Stomach (tissue), 4 donors: Measurements from ENCODE around the gene KDM6A.

Experiments used
- POLR2A ChIP-seq, 4 donors: fragments of 450-650 bp; IDR thresholded peaks; one replicate each; pipeline ENCODE4 v1.6.1; 2016; ENCODE audit warnings: antibody characterized with exemption in 4 of 4, control low read depth in 2 of 4, mild to moderate bottlenecking in 1 of 4, moderate library complexity in 1 of 4
- TF ChIP-seq, protein P1 (sequence below), 7 experiments: fragments of 450-650 bp in 4 of 7; fragments of 200-600 bp in 3 of 7; sonication (generic) in 3 of 7; IDR thresholded peaks; one replicate each; pipeline ENCODE4 v1.5.1; 2016 to 2019; ENCODE audit warnings: antibody characterized with exemption in 7 of 7, control low read depth in 2 of 7, mild to moderate bottlenecking in 1 of 7

DNA sequence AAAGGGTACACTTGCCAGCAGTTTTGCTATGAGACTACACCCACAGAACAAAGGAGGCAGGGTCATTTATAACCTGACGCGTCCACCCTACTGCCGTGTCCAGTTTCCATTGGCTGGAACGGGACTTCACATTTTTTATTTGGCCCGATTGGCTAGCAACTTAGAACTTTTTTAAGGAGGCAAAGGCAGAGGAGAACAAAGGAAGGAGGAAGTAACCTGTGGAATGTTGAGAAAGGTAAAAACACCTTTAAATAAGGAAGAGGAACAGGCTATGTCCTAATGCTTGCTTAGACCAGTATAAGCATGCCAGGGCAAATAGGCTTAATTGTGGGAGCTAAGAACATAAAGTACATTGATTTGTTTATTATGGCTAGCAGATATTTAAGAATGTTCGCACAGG, 18.7 kb downstream of the KDM6A start:
- TF ChIP-seq, protein P1, sequence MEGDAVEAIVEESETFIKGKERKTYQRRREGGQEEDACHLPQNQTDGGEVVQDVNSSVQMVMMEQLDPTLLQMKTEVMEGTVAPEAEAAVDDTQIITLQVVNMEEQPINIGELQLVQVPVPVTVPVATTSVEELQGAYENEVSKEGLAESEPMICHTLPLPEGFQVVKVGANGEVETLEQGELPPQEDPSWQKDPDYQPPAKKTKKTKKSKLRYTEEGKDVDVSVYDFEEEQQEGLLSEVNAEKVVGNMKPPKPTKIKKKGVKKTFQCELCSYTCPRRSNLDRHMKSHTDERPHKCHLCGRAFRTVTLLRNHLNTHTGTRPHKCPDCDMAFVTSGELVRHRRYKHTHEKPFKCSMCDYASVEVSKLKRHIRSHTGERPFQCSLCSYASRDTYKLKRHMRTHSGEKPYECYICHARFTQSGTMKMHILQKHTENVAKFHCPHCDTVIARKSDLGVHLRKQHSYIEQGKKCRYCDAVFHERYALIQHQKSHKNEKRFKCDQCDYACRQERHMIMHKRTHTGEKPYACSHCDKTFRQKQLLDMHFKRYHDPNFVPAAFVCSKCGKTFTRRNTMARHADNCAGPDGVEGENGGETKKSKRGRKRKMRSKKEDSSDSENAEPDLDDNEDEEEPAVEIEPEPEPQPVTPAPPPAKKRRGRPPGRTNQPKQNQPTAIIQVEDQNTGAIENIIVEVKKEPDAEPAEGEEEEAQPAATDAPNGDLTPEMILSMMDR (IDR thresholded peaks at IDR 0.05): no peak
- no peak for TF ChIP-seq POLR2A (IDR thresholded peaks at IDR 0.05)
